K562 (cell line): ENCODE measurements around the gene ROBO3. TPM values are rescaled to one million over a fixed set of nuclear protein-coding genes. Genes with fewer than 3 reads are reported as not detected.

Source experiments
- ELF2 ChIP-seq: fragments of 250-450 bp; sonication (Bioruptor Pico); IDR thresholded peaks from 2 replicates; pipeline ENCODE4 v1.5.0; 2021; ENCODE audit warnings: mild to moderate bottlenecking
- ERF ChIP-seq: fragments of 450-650 bp; formaldehyde crosslinking; IDR thresholded peaks from 2 replicates; pipeline ENCODE4 v1.4.0; 2020; ENCODE audit warnings: mild to moderate bottlenecking, mixed read lengths
- FOXA3 ChIP-seq, 2 experiments: fragments of 450-650 bp in 1 of 2; sonication (generic) in 1 of 2; formaldehyde crosslinking; IDR thresholded peaks in 1 of 2; conservative IDR thresholded peaks in 1 of 2; 2 replicates each; pipeline versions ENCODE4 v1.4.0 to v1.8.0; 2020 to 2022; ENCODE audit warnings: mild to moderate bottlenecking in 2 of 2, missing genetic modification reagents in 1 of 2
- GMEB1 ChIP-seq: fragments of 250-450 bp; sonication (Bioruptor Pico); IDR thresholded peaks from 2 replicates; pipeline ENCODE4 v1.4.0; 2020; ENCODE audit warnings: mild to moderate bottlenecking
- HEY1 ChIP-seq: fragments of 250-450 bp; sonication (Bioruptor Pico); IDR thresholded peaks from 2 replicates; pipeline ENCODE4 v1.5.0; 2020; ENCODE audit warnings: mild to moderate bottlenecking, moderate library complexity, borderline replicate concordance
- NR0B1 ChIP-seq: fragments of 450-650 bp; IDR thresholded peaks from one replicate; pipeline ENCODE4 v1.6.1; 2018; ENCODE audit warnings: mild to moderate bottlenecking, moderate library complexity; ENCODE audit not compliant: partially characterized antibody
- RAD51 ChIP-seq: fragments of 450-650 bp; IDR thresholded peaks from 2 replicates; pipeline ENCODE4 v1.7.1; 2016; ENCODE audit warnings: low read depth, mild to moderate bottlenecking, borderline replicate concordance
- REST ChIP-seq, 2 experiments: fragments of 450-650 bp; formaldehyde crosslinking in 1 of 2; IDR thresholded peaks; 2 replicates each; pipeline versions ENCODE4 v1.4.0 to v1.6.1; 2014 to 2020; ENCODE audit warnings: mild to moderate bottlenecking in 2 of 2, borderline replicate concordance in 1 of 2, low read depth in 1 of 2
- RNF219 ChIP-seq: fragments of 250-450 bp; sonication (Bioruptor Pico); IDR thresholded peaks from 2 replicates; pipeline ENCODE4 v1.5.0; 2022; ENCODE audit warnings: mild to moderate bottlenecking
- ZNF217 ChIP-seq: sonication (generic); formaldehyde crosslinking; IDR thresholded peaks from 2 replicates; pipeline ENCODE4 v1.8.0; 2022; ENCODE audit warnings: mild to moderate bottlenecking, missing genetic modification reagents
- ZNF780A ChIP-seq: fragments of 250-450 bp; sonication (Bioruptor Pico); IDR thresholded peaks from 2 replicates; pipeline ENCODE4 v1.5.0; 2021; ENCODE audit warnings: mild to moderate bottlenecking
- polyA plus RNA-seq, 8 experiments: library from polyadenylated mRNA; depleted of rRNA in 4 of 8; stranded (reverse) in 5 of 8; unstranded in 3 of 8; fragments of >200 nt; fragmentation: Nextera tagmentation in 2 of 8; fragmentation: Illumina TruSeq in 1 of 8; extraction: Ambion mirVana in 2 of 8; extraction: Trizol in 1 of 8; gene quantifications; 2 replicates each; pipeline versions ENCODE4 v1.2.1 to v1.2.3, GENCODE V29; 2011 to 2014; ENCODE audit warnings: inconsistent platforms in 1 of 8, missing spikeins in 1 of 8
- total RNA-seq, 7 experiments: library from RNA; depleted of rRNA in 6 of 7; stranded (reverse); fragments of >200 nt in 6 of 7; fragmentation: Illumina TruSeq in 2 of 7; extraction: Trizol in 2 of 7; gene quantifications; 2 replicates each; pipeline versions ENCODE4 v1.2.1 to v1.2.3, GENCODE V29; 2011 to 2021; ENCODE audit warnings: low replicate concordance in 1 of 7
- TF ChIP-seq, protein P1 (sequence below): fragments of 450-650 bp; IDR thresholded peaks from 2 replicates; pipeline ENCODE4 v1.6.1; 2016; ENCODE audit warnings: borderline replicate concordance

Gene ROBO3
- total and polyA plus RNA-seq, 9 of the 15 experiments (the other 6 are each of a cell fraction or from before 2014, with no cell fraction given) = 0.29 to 1.4 (median 0.97) TPM; not detected in 2

GRCh38 chr11:124843616-124843910 lies 21.7 kb upstream of the ROBO3 start (continued):
- TF ChIP-seq RNF219 (CRISPR knock-in tag) (no peak), ZNF217 (CRISPR knock-in tag) (no peak), NR0B1 (no peak), ZNF780A (CRISPR knock-in tag) (no peak), RAD51 (no peak), ERF (no peak), HEY1 (no peak), ELF2 (no peak), REST (IDR thresholded peaks at IDR 0.05; ENCODE audit: borderline replicate concordance) (no peak), REST (CRISPR knock-in tag; IDR thresholded peaks at IDR 0.05; ENCODE audit: low read depth) (no peak), FOXA3 (CRISPR knock-in tag; conservative IDR thresholded peaks at IDR 0.05 in 1 of 2, IDR thresholded peaks at IDR 0.05 in 1 of 2) (no peak), GMEB1 (no peak)
- TF ChIP-seq, protein P1, sequence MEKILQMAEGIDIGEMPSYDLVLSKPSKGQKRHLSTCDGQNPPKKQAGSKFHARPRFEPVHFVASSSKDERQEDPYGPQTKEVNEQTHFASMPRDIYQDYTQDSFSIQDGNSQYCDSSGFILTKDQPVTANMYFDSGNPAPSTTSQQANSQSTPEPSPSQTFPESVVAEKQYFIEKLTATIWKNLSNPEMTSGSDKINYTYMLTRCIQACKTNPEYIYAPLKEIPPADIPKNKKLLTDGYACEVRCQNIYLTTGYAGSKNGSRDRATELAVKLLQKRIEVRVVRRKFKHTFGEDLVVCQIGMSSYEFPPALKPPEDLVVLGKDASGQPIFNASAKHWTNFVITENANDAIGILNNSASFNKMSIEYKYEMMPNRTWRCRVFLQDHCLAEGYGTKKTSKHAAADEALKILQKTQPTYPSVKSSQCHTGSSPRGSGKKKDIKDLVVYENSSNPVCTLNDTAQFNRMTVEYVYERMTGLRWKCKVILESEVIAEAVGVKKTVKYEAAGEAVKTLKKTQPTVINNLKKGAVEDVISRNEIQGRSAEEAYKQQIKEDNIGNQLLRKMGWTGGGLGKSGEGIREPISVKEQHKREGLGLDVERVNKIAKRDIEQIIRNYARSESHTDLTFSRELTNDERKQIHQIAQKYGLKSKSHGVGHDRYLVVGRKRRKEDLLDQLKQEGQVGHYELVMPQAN = no peak
